Suprapubic skin (tissue), 3 donors: ENCODE measurements around the gene ARCN1.

ENCODE experiments used
- EP300 ChIP-seq: sonication (generic); formaldehyde crosslinking; IDR thresholded peaks from one replicate; pipeline ENCODE4 v1.6.1; 2017; ENCODE audit warnings: antibody characterized with exemption
- POLR2A ChIP-seq, 2 donors: fragments of 450-650 bp; IDR thresholded peaks; one replicate each; pipeline ENCODE4 v1.6.1; 2017; ENCODE audit warnings: antibody characterized with exemption in 2 of 2, mild to moderate bottlenecking in 2 of 2, moderate library complexity in 2 of 2
- TF ChIP-seq, protein P1 (sequence below), 2 donors: fragments of 200-600 bp in 1 of 2; fragments of 450-650 bp in 1 of 2; sonication (generic) in 1 of 2; IDR thresholded peaks; one replicate each; pipeline ENCODE4 v1.5.1; 2016 to 2019; ENCODE audit warnings: antibody characterized with exemption in 2 of 2, mild to moderate bottlenecking in 1 of 2, moderate library complexity in 1 of 2

GRCh38 chr11:118618115-118618990 lies 46.1 kb downstream of the ARCN1 start:
- TF ChIP-seq, protein P1, sequence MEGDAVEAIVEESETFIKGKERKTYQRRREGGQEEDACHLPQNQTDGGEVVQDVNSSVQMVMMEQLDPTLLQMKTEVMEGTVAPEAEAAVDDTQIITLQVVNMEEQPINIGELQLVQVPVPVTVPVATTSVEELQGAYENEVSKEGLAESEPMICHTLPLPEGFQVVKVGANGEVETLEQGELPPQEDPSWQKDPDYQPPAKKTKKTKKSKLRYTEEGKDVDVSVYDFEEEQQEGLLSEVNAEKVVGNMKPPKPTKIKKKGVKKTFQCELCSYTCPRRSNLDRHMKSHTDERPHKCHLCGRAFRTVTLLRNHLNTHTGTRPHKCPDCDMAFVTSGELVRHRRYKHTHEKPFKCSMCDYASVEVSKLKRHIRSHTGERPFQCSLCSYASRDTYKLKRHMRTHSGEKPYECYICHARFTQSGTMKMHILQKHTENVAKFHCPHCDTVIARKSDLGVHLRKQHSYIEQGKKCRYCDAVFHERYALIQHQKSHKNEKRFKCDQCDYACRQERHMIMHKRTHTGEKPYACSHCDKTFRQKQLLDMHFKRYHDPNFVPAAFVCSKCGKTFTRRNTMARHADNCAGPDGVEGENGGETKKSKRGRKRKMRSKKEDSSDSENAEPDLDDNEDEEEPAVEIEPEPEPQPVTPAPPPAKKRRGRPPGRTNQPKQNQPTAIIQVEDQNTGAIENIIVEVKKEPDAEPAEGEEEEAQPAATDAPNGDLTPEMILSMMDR (IDR thresholded peaks at IDR 0.05), result no peak
- TF ChIP-seq EP300 (no peak), POLR2A (IDR thresholded peaks at IDR 0.05) (no peak)
